SW480 (cell line): Measurements from ENCODE around the gene CARS1.

Experiments used
- DNase-seq: peaks from one replicate; pipeline ENCODE4 v3.0.0-alpha.2; 2016; ENCODE audit warnings: low spot score

CARS1 gene

DNA sequence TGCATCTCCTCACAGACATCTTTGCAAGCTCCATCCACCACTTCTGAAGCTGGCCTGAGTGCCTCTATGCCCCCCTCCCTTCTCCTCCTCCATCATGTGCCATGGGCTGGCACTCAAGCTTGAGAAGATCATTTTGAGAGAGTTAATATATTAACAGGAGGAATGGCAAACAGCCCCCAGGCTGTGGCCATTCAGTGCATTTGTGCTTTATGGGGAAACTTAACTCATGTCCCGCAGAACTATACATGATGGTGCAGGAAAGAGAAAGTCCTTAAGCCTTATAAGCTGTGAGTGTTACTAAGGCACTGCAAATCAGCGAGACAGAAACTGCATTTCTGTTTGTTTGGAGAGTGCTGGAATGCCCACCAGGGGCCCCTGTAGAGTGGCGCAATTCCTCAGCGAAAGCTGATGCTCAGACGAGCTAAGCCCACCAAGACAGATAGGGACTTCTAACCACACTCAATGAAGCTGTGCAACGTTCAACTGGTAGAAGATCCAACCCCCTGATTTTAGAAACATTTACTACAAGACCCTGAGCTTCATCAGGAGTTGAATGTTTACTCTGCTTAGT, 101.2 kb downstream of the CARS1 start:
- DNase-seq = no peak

GRCh38 chr11:2954263-2954662, 103.0 kb downstream of the CARS1 start:
- no peak for DNase-seq

DNA sequence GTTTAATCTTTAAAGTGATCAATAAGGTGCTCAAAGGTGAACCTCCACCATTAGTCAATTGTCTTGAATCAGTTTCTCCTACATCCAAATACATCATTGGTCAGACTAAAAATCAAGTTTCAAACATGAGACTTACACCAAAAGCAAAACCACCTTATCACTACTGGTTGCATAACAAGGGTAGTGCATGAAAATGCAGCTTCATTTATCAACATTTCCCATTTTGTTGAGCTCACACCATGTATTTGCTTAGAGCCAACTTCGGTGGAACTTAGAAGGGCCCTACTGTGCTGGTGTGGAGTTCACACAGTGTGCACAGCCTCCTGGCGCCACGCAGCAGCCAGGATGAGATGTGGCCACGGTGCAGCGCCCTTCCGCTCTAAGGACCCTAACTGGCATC, 104.9 kb downstream of the CARS1 start:
- no peak for DNase-seq

DNA sequence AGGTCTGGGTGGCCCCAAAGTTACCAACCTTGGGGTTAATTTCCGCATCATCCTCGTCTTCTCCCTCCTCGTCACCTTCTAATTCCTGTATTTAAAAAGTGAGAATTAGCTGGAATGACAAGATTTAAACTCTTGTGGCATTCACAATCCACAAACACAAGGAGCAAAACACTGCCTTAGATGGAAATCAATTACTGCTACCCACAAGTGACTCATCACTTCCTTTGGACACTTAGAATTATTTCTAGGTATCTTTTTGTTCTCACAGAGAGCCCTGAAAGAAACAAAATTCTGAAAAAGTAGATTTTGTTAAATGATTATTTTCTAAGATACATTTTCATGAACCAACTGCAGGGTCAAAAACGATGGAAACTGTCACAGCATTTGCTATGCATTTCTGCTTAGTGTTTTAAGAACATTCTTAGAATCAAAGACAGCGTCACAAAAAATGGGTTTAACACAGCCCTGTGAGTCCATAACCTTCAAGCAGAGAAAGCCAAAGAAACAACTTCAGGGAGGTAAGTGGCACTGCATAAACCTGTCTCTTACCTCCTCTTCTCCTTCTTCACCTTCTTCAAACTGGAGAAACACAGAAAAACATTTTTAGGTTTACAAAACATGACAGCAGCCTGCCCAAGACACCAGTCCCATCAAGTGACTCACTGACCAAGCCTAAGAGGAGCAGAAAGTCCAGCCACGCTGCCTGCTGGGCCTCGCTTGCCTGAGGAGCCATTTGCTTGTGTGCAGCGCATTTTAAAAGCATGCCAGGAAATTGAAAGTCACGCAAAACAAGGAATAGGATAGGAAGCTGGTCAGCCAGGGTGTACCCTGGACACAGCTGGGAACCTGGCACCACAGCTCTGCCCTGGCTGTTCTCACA, 105.8 kb downstream of the CARS1 start:
- DNase-seq = no peak
